Adrenal gland (tissue), 5 donors: ENCODE data around the gene CCNY.

ENCODE experiments used
- POLR2A ChIP-seq, 2 donors: fragments of 450-650 bp; IDR thresholded peaks; one replicate each; pipeline ENCODE4 v1.6.1; 2017; ENCODE audit warnings: antibody characterized with exemption in 2 of 2, mild to moderate bottlenecking in 2 of 2, moderate library complexity in 1 of 2
- TF ChIP-seq, protein P1 (sequence below), 6 experiments: fragments of 450-650 bp in 4 of 6; fragments of 200-600 bp in 2 of 6; sonication (generic) in 1 of 6; IDR thresholded peaks; 1 replicate in 5 of 6; 2 replicates in 1 of 6; pipeline versions ENCODE4 v1.5.1 to v1.8.0; 2016 to 2021; ENCODE audit warnings: antibody characterized with exemption in 6 of 6, mild to moderate bottlenecking in 2 of 6, moderate library complexity in 1 of 6
- donor health status: DM: no; HTN: no; CAD: no.

DNA sequence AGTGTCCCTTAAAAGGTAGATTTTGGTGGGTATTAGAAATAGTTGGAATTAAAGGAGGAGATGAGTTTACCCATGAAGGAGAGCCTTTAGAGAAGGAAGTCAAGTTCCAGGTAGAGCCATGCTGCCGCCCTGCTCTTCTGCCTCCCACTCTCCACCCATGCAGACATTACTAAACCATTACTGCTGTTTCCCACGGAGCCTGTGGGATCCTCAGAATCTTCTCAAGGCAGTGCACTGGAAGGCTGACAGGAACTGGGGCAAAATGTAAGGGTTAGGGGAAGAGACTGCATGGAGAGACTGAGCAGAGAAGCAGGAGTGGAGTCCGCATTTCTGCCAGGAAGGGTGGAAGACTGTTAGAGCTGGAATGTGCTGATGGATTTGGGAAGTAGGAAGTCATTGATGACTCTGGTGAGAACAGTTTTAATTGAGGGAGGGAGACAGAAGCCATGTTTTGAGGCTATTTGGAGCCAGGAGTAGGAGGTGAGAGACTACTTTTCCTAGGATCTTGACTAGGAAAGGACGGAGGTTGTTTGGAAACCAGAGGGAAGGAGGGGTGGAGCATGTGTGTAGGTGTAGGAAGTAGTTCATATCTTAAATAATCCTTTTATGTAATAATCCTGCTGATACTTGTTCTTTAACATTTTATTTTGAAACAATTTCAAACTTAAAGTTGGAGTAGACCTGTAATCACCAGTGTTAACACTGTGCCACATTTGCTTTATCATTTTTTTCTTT lies 109.0 kb downstream of the CCNY start:
- TF ChIP-seq, protein P1, sequence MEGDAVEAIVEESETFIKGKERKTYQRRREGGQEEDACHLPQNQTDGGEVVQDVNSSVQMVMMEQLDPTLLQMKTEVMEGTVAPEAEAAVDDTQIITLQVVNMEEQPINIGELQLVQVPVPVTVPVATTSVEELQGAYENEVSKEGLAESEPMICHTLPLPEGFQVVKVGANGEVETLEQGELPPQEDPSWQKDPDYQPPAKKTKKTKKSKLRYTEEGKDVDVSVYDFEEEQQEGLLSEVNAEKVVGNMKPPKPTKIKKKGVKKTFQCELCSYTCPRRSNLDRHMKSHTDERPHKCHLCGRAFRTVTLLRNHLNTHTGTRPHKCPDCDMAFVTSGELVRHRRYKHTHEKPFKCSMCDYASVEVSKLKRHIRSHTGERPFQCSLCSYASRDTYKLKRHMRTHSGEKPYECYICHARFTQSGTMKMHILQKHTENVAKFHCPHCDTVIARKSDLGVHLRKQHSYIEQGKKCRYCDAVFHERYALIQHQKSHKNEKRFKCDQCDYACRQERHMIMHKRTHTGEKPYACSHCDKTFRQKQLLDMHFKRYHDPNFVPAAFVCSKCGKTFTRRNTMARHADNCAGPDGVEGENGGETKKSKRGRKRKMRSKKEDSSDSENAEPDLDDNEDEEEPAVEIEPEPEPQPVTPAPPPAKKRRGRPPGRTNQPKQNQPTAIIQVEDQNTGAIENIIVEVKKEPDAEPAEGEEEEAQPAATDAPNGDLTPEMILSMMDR (IDR thresholded peaks at IDR 0.05): no peak
- TF ChIP-seq POLR2A (IDR thresholded peaks at IDR 0.05): no peak
